ENCODE measurements around the gene ABR. TPM values are rescaled to one million over a fixed set of nuclear protein-coding genes. Genes with fewer than 3 reads are reported as not detected.

ABR gene
- total RNA-seq, 1 experiment from 2014 or later: 78.3 TPM

DNA sequence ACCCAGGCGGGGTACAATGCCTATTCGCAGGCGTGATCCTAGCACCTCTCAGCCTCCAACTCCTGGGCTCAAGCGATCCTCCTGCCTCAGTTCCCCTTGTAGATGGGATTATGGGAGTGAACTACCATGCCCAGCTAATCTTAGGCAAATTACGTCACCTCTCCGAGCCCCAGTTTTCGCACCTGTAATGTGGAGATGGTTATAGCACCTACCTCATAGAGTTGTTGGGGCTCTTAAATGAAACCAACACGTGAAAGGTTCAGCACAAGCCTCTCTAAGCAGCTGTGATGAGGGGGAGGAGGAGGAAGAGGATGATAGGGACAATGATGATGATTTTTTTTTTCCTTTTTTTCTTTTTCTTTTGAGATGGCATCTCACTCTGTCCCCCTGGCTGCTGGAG, 59.9 kb downstream of the ABR start:
- intact Hi-C loops (cut with micrococcal nuclease; ENCODE audit: unreplicated experiment): loop anchor here (10.0 kb wide), 1 partner anchor 215 kb away; no protein-coding TSS in a partner anchor
- H3K4me1 ChIP-seq: peaks cover 18% of the 10 kb centered on the region
- no peak overlapping the region for H3K4me3 ChIP-seq (ENCODE audit: low read depth, low read length)
- TF ChIP-seq, protein P1, sequence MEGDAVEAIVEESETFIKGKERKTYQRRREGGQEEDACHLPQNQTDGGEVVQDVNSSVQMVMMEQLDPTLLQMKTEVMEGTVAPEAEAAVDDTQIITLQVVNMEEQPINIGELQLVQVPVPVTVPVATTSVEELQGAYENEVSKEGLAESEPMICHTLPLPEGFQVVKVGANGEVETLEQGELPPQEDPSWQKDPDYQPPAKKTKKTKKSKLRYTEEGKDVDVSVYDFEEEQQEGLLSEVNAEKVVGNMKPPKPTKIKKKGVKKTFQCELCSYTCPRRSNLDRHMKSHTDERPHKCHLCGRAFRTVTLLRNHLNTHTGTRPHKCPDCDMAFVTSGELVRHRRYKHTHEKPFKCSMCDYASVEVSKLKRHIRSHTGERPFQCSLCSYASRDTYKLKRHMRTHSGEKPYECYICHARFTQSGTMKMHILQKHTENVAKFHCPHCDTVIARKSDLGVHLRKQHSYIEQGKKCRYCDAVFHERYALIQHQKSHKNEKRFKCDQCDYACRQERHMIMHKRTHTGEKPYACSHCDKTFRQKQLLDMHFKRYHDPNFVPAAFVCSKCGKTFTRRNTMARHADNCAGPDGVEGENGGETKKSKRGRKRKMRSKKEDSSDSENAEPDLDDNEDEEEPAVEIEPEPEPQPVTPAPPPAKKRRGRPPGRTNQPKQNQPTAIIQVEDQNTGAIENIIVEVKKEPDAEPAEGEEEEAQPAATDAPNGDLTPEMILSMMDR (IDR thresholded peaks at IDR 0.05; ENCODE audit: insufficient read depth in 1 of 2, low read depth in 1 of 2, low read length in 1 of 2, severe bottlenecking in 1 of 2, unreplicated experiment in 1 of 2): no peak
- ChIA-PET POLR2A (interaction anchor here (0.7 kb wide), 1 partner anchor 70 kb away, joined by 5 read pairs; no protein-coding TSS in a partner anchor), CTCF (interaction anchor here (0.9 kb wide), 1 partner anchor 10 kb away, joined by 3 read pairs; no protein-coding TSS in a partner anchor)
- H3K36me3 Mint-ChIP-seq (ENCODE audit: insufficient read depth, unreplicated experiment): no peaks in the 10 kb centered on the region
- no peak for DNase-seq
- H3K27ac Mint-ChIP-seq (ENCODE audit: unreplicated experiment): no peak overlapping the region
- H3K27me3 Mint-ChIP-seq (ENCODE audit: insufficient read depth, unreplicated experiment): no peaks in the 10 kb centered on the region
- H3K9me3 Mint-ChIP-seq (ENCODE audit: unreplicated experiment): no peaks in the 10 kb centered on the region
- no peak overlapping the region for H3K4me3 Mint-ChIP-seq (ENCODE audit: unreplicated experiment)
- no peaks in the 10 kb centered on the region for H3K36me3 ChIP-seq (ENCODE audit: control insufficient read depth, insufficient read depth, low read length)
- H3K9me3 ChIP-seq: no peaks in the 10 kb centered on the region; the same call in 1 of the 2 replicates
- BruUV-seq (replicated peaks): no TSS peak
- H3K27me3 ChIP-seq (replicated peaks; ENCODE audit: control insufficient read depth, insufficient read depth, low read length): no peaks in the 10 kb centered on the region
- peaks cover 8% of the 10 kb centered on the region for H3K4me1 Mint-ChIP-seq (ENCODE audit: low read depth, unreplicated experiment)

DNA sequence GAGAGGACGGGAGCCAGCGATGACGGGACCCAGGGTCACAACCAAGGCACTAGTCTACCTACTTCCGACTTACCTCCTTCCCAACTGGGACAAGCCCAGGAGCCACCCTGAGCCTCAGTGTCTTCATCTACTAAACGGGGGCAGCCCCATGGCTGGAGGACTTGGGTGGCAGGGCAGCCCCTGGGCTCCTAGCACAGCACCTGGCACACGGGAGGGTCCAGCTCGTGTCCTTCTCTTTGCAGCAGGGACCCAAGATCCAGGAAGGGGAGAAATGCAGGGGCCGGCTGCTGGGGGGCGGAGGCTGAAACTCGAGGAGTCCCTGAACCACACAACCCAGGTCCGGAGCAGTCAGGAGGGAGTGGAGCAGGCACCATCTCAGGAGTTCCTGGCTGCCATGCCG, 63.2 kb downstream of the ABR start:
- BruUV-seq (replicated peaks): no TSS peak
- Mint-ChIP-seq H3K4me3 (ENCODE audit: unreplicated experiment) (no peak overlapping the region), H3K9me3 (ENCODE audit: unreplicated experiment) (no peaks in the 10 kb centered on the region), H3K4me1 (ENCODE audit: low read depth, unreplicated experiment) (peaks cover 19% of the 10 kb centered on the region), H3K36me3 (ENCODE audit: insufficient read depth, unreplicated experiment) (no peaks in the 10 kb centered on the region), H3K27ac (ENCODE audit: unreplicated experiment) (no peak overlapping the region), H3K27me3 (ENCODE audit: insufficient read depth, unreplicated experiment) (no peaks in the 10 kb centered on the region)
- no peak for DNase-seq
- intact Hi-C loops (cut with micrococcal nuclease; ENCODE audit: unreplicated experiment): no loop called here
- POLR2A ChIA-PET: no interaction called here
- CTCF ChIA-PET: no interaction called here
- TF ChIP-seq, protein P1 (IDR thresholded peaks at IDR 0.05; ENCODE audit: insufficient read depth in 1 of 2, low read depth in 1 of 2, low read length in 1 of 2, severe bottlenecking in 1 of 2, unreplicated experiment in 1 of 2): no peak
- Histone ChIP-seq H3K9me3 (no peaks in the 10 kb centered on the region; the same call in 1 of the 2 replicates), H3K4me1 (peaks cover 17% of the 10 kb centered on the region), H3K36me3 (ENCODE audit: control insufficient read depth, insufficient read depth, low read length) (no peaks in the 10 kb centered on the region), H3K27me3 (replicated peaks; ENCODE audit: control insufficient read depth, insufficient read depth, low read length) (no peaks in the 10 kb centered on the region), H3K4me3 (ENCODE audit: low read depth, low read length) (no peak overlapping the region)

DNA sequence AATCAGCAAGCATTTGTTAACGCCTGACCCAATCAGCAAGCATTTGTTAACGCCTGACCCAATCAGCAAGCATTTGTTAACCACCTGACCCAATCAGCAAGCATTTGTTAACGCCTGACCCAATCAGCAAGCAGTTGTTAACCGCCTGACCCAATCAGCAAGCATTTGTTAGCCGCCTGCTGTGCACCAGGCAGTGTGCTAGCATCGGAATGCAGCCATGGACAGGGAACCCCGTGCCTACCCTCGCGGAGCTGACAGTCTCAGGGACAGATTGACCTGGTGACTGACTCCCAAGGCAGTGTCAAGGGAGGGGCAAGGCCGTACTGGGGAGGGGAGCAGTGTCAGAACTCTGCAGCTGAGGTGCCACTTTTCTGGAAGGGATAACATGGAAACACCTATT, 66.9 kb downstream of the ABR start:
- Histone ChIP-seq H3K9me3 (no peaks in the 10 kb centered on the region), H3K36me3 (ENCODE audit: control insufficient read depth, insufficient read depth, low read length) (no peaks in the 10 kb centered on the region), H3K4me3 (ENCODE audit: low read depth, low read length) (no peak overlapping the region), H3K4me1 (peaks cover 39% of the 10 kb centered on the region), H3K27me3 (replicated peaks; ENCODE audit: control insufficient read depth, insufficient read depth, low read length) (no peaks in the 10 kb centered on the region)
- no peak overlapping the region for H3K27ac Mint-ChIP-seq (ENCODE audit: unreplicated experiment)
- DNase-seq: no peak
- peaks cover 28% of the 10 kb centered on the region for H3K4me1 Mint-ChIP-seq (ENCODE audit: low read depth, unreplicated experiment)
- ChIA-PET POLR2A (no interaction called here), CTCF (interaction anchor here (1.8 kb wide), 1 partner anchor 9 kb away, joined by 6 read pairs; no protein-coding TSS in a partner anchor)
- H3K9me3 Mint-ChIP-seq (ENCODE audit: unreplicated experiment): no peaks in the 10 kb centered on the region
- no peaks in the 10 kb centered on the region for H3K27me3 Mint-ChIP-seq (ENCODE audit: insufficient read depth, unreplicated experiment)
- intact Hi-C loops (cut with micrococcal nuclease; ENCODE audit: unreplicated experiment): no loop called here
- no peaks in the 10 kb centered on the region for H3K36me3 Mint-ChIP-seq (ENCODE audit: insufficient read depth, unreplicated experiment)
- TF ChIP-seq, protein P1 (IDR thresholded peaks at IDR 0.05; ENCODE audit: insufficient read depth in 1 of 2, low read depth in 1 of 2, low read length in 1 of 2, severe bottlenecking in 1 of 2, unreplicated experiment in 1 of 2): no peak
- no TSS peak for BruUV-seq (replicated peaks)
- H3K4me3 Mint-ChIP-seq (ENCODE audit: unreplicated experiment): no peak overlapping the region

Data from Caco-2 (cell line).